PC-3 (cell line): ENCODE results near the gene NFKBIA. TPM values are rescaled to one million over a fixed set of nuclear protein-coding genes. Genes with fewer than 3 reads are reported as not detected.

Experiments used
- ATAC-seq: fragments of 200-7000 bp; cut with Tn5 transposase; 2 replicates; pipeline ENCODE4 v1.9.1; 2020; ENCODE audit warnings: mild to moderate bottlenecking, moderate library complexity
- BruUV-seq: library from RNA; stranded (reverse); fragments of 400-500 nt; replicated peaks from 2 replicates; lab custom pipeline; 2021; lab: Mats Ljungman, UMichigan
- CTCF ChIA-PET: fragments of 300-600 bp; sonication (Branson Sonifier 250); formaldehyde crosslinking; loops from one replicate; lab custom pipeline; 2022; ENCODE audit warnings: antibody characterized with exemption; lab: Charles Lee
- POLR2A ChIA-PET: fragments of 300-600 bp; sonication (Branson Sonifier 250); formaldehyde crosslinking; loops from one replicate; lab custom pipeline; 2022; ENCODE audit warnings: antibody characterized with exemption; ENCODE audit not compliant: unreplicated experiment; lab: Charles Lee
- DNase-seq: peaks from one replicate; pipeline ENCODE4 v3.0.0-alpha.2; 2015
- H2AFZ ChIP-seq: fragments of 300-600 bp; sonication (generic); 2 replicates; pipeline ENCODE4 v1.6.0; 2016; ENCODE audit warnings: antibody characterized with exemption, low read length
- H3F3A ChIP-seq: fragments of 300-600 bp; sonication (generic); one replicate; pipeline ENCODE4 v1.6.0; 2017; ENCODE audit warnings: antibody characterized with exemption, low read length, control low read depth, mild to moderate bottlenecking; ENCODE audit not compliant: unreplicated experiment
- H3K27ac ChIP-seq: fragments of 300-600 bp; sonication (generic); 2 replicates; pipeline ENCODE4 v1.5.1; 2016; ENCODE audit warnings: mild to moderate bottlenecking, low read length
- H3K27me3 ChIP-seq: fragments of 300-600 bp; sonication (generic); 2 replicates; pipeline ENCODE4 v1.6.1; 2016; ENCODE audit warnings: low read length, mixed read lengths
- H3K36me3 ChIP-seq: fragments of 300-600 bp; sonication (generic); 2 replicates; pipeline ENCODE4 v1.6.1; 2016; ENCODE audit warnings: low read depth, mixed run types, low read length, mixed read lengths
- H3K4me1 ChIP-seq: fragments of 300-600 bp; sonication (generic); 2 replicates; pipeline ENCODE4 v1.5.1; 2016; ENCODE audit warnings: low read length; ENCODE audit not compliant: insufficient read depth
- H3K4me2 ChIP-seq: fragments of 300-600 bp; sonication (generic); 2 replicates; pipeline ENCODE4 v1.6.0; 2016; ENCODE audit warnings: low read length
- H3K4me3 ChIP-seq: fragments of 300-600 bp; sonication (generic); 2 replicates; pipeline ENCODE4 v1.5.1; 2016; ENCODE audit warnings: mild to moderate bottlenecking, low read length, mixed read lengths
- H3K79me2 ChIP-seq: fragments of 300-600 bp; sonication (generic); 2 replicates; pipeline ENCODE4 v1.6.1; 2017; ENCODE audit warnings: low read length, mixed read lengths
- H3K9ac ChIP-seq: fragments of 300-600 bp; sonication (generic); 2 replicates; pipeline ENCODE4 v1.6.0; 2016; ENCODE audit warnings: mild to moderate bottlenecking, low read length
- H3K9me2 ChIP-seq: fragments of 300-600 bp; sonication (generic); replicated peaks from 2 replicates; pipeline ENCODE4 v1.6.1; 2016; ENCODE audit warnings: mixed run types, low read length, mixed read lengths
- H3K9me3 ChIP-seq: fragments of 300-600 bp; sonication (generic); 2 replicates; pipeline ENCODE4 v1.6.1; 2016; ENCODE audit warnings: low read length, mixed read lengths
- H4K20me1 ChIP-seq: fragments of 300-600 bp; sonication (generic); 2 replicates; pipeline ENCODE4 v1.6.1; 2016; ENCODE audit warnings: low read length, mixed read lengths
- CTCF ChIP-seq: fragments of 300-600 bp; sonication (generic); conservative IDR thresholded peaks from 2 replicates; pipeline ENCODE4 v1.5.1; 2017; ENCODE audit warnings: antibody characterized with exemption, low read depth, mild to moderate bottlenecking, low read length
- EZH2 ChIP-seq: fragments of 300-600 bp; sonication (generic); IDR thresholded peaks from one replicate; pipeline ENCODE4 v1.6.1; 2017; ENCODE audit warnings: antibody characterized with exemption, mild to moderate bottlenecking, low read length; ENCODE audit not compliant: unreplicated experiment
- EZH2phosphoT487 ChIP-seq: fragments of 300-600 bp; sonication (generic); IDR thresholded peaks from 2 replicates; pipeline ENCODE4 v1.6.1; 2018; ENCODE audit warnings: mild to moderate bottlenecking, antibody characterized with exemption, low read length, borderline replicate concordance
- intact Hi-C: fragments of 100-400 bp; cut with micrococcal nuclease; formaldehyde crosslinking; loops from 2 replicates; pipeline ENCODE4 v1.9.0; 2023
- total RNA-seq: library from RNA; depleted of rRNA; stranded (reverse); fragments of >200 nt; gene quantifications from 2 replicates; pipeline ENCODE4 v1.2.3, GENCODE V29; 2014

The NFKBIA gene
- total RNA-seq, 1 experiment from 2014 or later, result 226 TPM

- no peak overlapping the region for H3K4me3 ChIP-seq
- no peak overlapping the region for H3K9ac ChIP-seq
- no TSS peak for BruUV-seq
- ChIA-PET POLR2A (interaction anchor here (0.6 to 0.7 kb wide), 2 partner anchors 16 to 190 kb away, joined by 16 to 22 read pairs; no protein-coding TSS in a partner anchor), CTCF (interaction anchor here (0.7 to 1.2 kb wide), 3 partner anchors 16 to 267 kb away, joined by 3 to 4 read pairs (median 3); no protein-coding TSS in a partner anchor)
- no peaks in the 10 kb centered on the region for H3K9me2 ChIP-seq
- H3K27me3 ChIP-seq, result no peaks in the 10 kb centered on the region
- H4K20me1 ChIP-seq, result no peaks in the 10 kb centered on the region
- no peaks in the 10 kb centered on the region for H3K9me3 ChIP-seq
- H3K36me3 ChIP-seq, result no peaks in the 10 kb centered on the region
- H3F3A ChIP-seq, result no peaks in the 10 kb centered on the region
- H3K79me2 ChIP-seq, result no peaks in the 10 kb centered on the region
- peak overlapping the region; percentile 39 for H3K4me2 ChIP-seq
- ATAC-seq (peak; percentile 59), DNase-seq (peak; percentile 74)
- peaks cover 19% of the 10 kb centered on the region for H3K4me1 ChIP-seq
- H2AFZ ChIP-seq, result peak overlapping the region; percentile 66
- intact Hi-C loops, result loop anchor here (5.0 to 10.0 kb wide), 2 partner anchors 395 to 438 kb away; partner anchors contain the start of gene SRP54
- TF ChIP-seq CTCF, result no peak
- TF ChIP-seq EZH2phosphoT487, result no peak
- no peak for TF ChIP-seq EZH2
- H3K27ac ChIP-seq, result peak overlapping the region; percentile 10; the same call in 1 of the 2 replicates
Measured at GRCh38 chr14:35420036-35420811, 15.7 kb upstream of the NFKBIA start.

GRCh38 chr14:35419429-35419841, 14.9 kb upstream of the NFKBIA start:
- ChIA-PET POLR2A (interaction anchor here (0.6 kb wide), 1 partner anchor 191 kb away, joined by 16 read pairs; no protein-coding TSS in a partner anchor), CTCF (interaction anchor here (1.0 to 1.2 kb wide), 2 partner anchors 15 to 268 kb away, joined by 3 to 4 read pairs; no protein-coding TSS in a partner anchor)
- Histone ChIP-seq H3K27ac (peak overlapping the region; percentile 10; the same call in 1 of the 2 replicates), H2AFZ (peak overlapping the region; percentile 66), H4K20me1 (no peaks in the 10 kb centered on the region), H3F3A (no peaks in the 10 kb centered on the region), H3K9ac (no peak overlapping the region), H3K27me3 (no peaks in the 10 kb centered on the region), H3K9me2 (no peaks in the 10 kb centered on the region), H3K36me3 (no peaks in the 10 kb centered on the region), H3K79me2 (no peaks in the 10 kb centered on the region), H3K4me3 (no peak overlapping the region), H3K4me1 (peaks cover 21% of the 10 kb centered on the region), H3K9me3 (no peaks in the 10 kb centered on the region), H3K4me2 (peak overlapping the region; percentile 39; the same call in 1 of the 2 replicates)
- peak; percentile 31 for DNase-seq
- intact Hi-C loops, result no loop called here
- TF ChIP-seq EZH2 (no peak), CTCF (no peak), EZH2phosphoT487 (no peak)
- ATAC-seq, result peak; percentile 65
- no TSS peak for BruUV-seq
